Hepatocyte (in vitro differentiated cells): Measurements from ENCODE around the gene NXT1. TPM values are rescaled to one million over a fixed set of nuclear protein-coding genes. Genes with fewer than 3 reads are reported as not detected.

ENCODE experiments used
- DNase-seq: peaks from one replicate; pipeline ENCODE4 v3.0.0-alpha.2; 2016; ENCODE audit warnings: low spot score
- H2AFZ ChIP-seq: fragments of 200-600 bp; sonication (generic); 2 replicates; pipeline ENCODE4 v1.6.0; 2016; ENCODE audit warnings: antibody characterized with exemption, mild to moderate bottlenecking
- H3K27ac ChIP-seq: fragments of 200-600 bp; sonication (generic); 2 replicates; pipeline ENCODE4 v1.5.1; 2016; ENCODE audit warnings: mild to moderate bottlenecking
- H3K27me3 ChIP-seq: fragments of 200-600 bp; sonication (generic); 2 replicates; pipeline ENCODE4 v1.6.1; 2016
- H3K36me3 ChIP-seq: fragments of 200-600 bp; sonication (generic); replicated peaks from 2 replicates; pipeline ENCODE4 v1.5.1; 2016; ENCODE audit warnings: low read depth; ENCODE audit not compliant: insufficient read depth
- H3K4me1 ChIP-seq: fragments of 200-600 bp; sonication (generic); 2 replicates; pipeline ENCODE4 v1.5.1; 2016; ENCODE audit warnings: mild to moderate bottlenecking, moderate library complexity; ENCODE audit not compliant: insufficient read depth
- H3K4me2 ChIP-seq: fragments of 200-600 bp; sonication (generic); 2 replicates; pipeline ENCODE4 v1.6.0; 2016
- H3K4me3 ChIP-seq: fragments of 200-600 bp; sonication (generic); 2 replicates; pipeline ENCODE4 v1.5.1; 2016; ENCODE audit warnings: mild to moderate bottlenecking
- H3K79me2 ChIP-seq: fragments of 200-600 bp; sonication (generic); 2 replicates; pipeline ENCODE4 v1.6.0; 2017; ENCODE audit warnings: mild to moderate bottlenecking
- H3K9me2 ChIP-seq: fragments of 200-600 bp; sonication (generic); replicated peaks from 2 replicates; pipeline ENCODE4 v1.6.0; 2017; ENCODE audit warnings: mild to moderate bottlenecking; ENCODE audit not compliant: insufficient read depth
- H3K9me3 ChIP-seq: fragments of 200-600 bp; sonication (generic); 2 replicates; pipeline ENCODE4 v1.5.1; 2016; ENCODE audit warnings: low read depth, mild to moderate bottlenecking
- H4K20me1 ChIP-seq: fragments of 200-600 bp; sonication (generic); 2 replicates; pipeline ENCODE4 v1.6.0; 2016; ENCODE audit warnings: mild to moderate bottlenecking; ENCODE audit not compliant: insufficient read depth, poor library complexity, severe bottlenecking
- EZH2 ChIP-seq: fragments of 200-600 bp; sonication (generic); IDR thresholded peaks from 2 replicates; pipeline ENCODE4 v1.6.1; 2016; ENCODE audit warnings: antibody characterized with exemption, mild to moderate bottlenecking, borderline replicate concordance
- EZH2phosphoT487 ChIP-seq: fragments of 200-600 bp; sonication (generic); IDR thresholded peaks from one replicate; pipeline ENCODE4 v1.6.1; 2018; ENCODE audit warnings: antibody characterized with exemption, mild to moderate bottlenecking, low read depth, moderate library complexity; ENCODE audit not compliant: unreplicated experiment, severe bottlenecking
- WGBS: methylation state at CpG from one replicate; pipeline ENCODE4 v1.1.6; 2016; ENCODE audit warnings: low lambda C conversion rate; ENCODE audit errors: missing lambda C conversion rate; 5-methylcytosine and 5-hydroxymethylcytosine counted together
- polyA plus RNA-seq: library from polyadenylated mRNA; unstranded; fragments of >200 nt; fragmentation: Nextera tagmentation; extraction: Ambion mirVana; gene quantifications from 2 replicates; pipeline ENCODE4 v1.2.1, GENCODE V29; 2016
- total RNA-seq: library from RNA; depleted of rRNA; stranded (reverse); fragments of >200 nt; gene quantifications from 2 replicates; pipeline ENCODE4 v1.2.3, GENCODE V29; 2014
- TF ChIP-seq, protein P1 (sequence below): fragments of 200-600 bp; sonication (generic); IDR thresholded peaks from 2 replicates; pipeline ENCODE4 v1.5.1; 2016; ENCODE audit warnings: antibody characterized with exemption, mild to moderate bottlenecking; ENCODE audit not compliant: poor library complexity

The NXT1 gene
- total and polyA plus RNA-seq, 2 experiments from 2014 or later, result 29.7 to 36.3 TPM

DNA sequence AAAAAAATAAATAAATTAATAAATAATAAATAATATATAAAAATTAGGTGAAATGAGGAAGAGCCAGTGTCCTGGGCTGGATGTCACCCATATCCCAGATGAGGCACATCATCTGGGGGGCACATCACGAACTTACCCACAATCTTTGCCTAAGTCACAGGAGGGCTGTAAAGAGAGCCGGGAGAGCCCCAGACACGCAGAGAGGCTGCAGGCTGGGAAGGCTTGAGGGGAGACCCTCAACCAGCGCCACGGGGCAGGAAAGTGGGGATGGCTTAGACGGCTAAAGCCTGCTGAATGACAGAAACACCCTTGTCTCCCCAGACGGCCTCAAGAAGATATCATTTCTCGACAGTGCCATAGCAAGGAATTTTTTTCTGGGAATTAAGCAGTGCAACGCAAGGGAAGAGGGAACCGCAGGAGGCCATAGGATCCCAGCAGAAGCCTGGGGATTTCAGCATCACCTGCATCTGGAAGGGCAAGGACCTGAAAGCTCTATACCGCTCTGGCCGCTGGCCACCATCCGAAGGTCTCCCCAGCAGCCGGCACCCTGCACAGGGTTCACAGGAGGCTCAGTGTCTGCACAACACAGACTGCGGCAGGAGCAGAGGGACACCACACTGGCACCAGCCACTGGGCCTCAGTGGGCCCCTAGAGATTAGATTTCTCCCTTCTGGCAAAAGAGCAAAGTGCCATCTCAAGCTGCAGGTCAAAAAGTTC lies 22.8 kb upstream of the NXT1 start:
- no peaks in the 10 kb centered on the region for H3K36me3 ChIP-seq
- no peaks in the 10 kb centered on the region for H3K9me3 ChIP-seq
- WGBS, result 93% methylated on average over 15 of the region's 15 CpGs
- H4K20me1 ChIP-seq, result no peaks in the 10 kb centered on the region
- DNase-seq, result no peak
- H3K27ac ChIP-seq, result no peak overlapping the region
- H3K79me2 ChIP-seq, result no peaks in the 10 kb centered on the region
- TF ChIP-seq EZH2phosphoT487, result no peak
- TF ChIP-seq, protein P1, sequence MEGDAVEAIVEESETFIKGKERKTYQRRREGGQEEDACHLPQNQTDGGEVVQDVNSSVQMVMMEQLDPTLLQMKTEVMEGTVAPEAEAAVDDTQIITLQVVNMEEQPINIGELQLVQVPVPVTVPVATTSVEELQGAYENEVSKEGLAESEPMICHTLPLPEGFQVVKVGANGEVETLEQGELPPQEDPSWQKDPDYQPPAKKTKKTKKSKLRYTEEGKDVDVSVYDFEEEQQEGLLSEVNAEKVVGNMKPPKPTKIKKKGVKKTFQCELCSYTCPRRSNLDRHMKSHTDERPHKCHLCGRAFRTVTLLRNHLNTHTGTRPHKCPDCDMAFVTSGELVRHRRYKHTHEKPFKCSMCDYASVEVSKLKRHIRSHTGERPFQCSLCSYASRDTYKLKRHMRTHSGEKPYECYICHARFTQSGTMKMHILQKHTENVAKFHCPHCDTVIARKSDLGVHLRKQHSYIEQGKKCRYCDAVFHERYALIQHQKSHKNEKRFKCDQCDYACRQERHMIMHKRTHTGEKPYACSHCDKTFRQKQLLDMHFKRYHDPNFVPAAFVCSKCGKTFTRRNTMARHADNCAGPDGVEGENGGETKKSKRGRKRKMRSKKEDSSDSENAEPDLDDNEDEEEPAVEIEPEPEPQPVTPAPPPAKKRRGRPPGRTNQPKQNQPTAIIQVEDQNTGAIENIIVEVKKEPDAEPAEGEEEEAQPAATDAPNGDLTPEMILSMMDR, result no peak
- TF ChIP-seq EZH2, result no peak
- no peaks in the 10 kb centered on the region for H3K27me3 ChIP-seq
- H2AFZ ChIP-seq, result no peak overlapping the region
- no peaks in the 10 kb centered on the region for H3K9me2 ChIP-seq
- H3K4me3 ChIP-seq, result no peak overlapping the region
- no peak overlapping the region for H3K4me2 ChIP-seq
- H3K4me1 ChIP-seq, result no peaks in the 10 kb centered on the region

DNA sequence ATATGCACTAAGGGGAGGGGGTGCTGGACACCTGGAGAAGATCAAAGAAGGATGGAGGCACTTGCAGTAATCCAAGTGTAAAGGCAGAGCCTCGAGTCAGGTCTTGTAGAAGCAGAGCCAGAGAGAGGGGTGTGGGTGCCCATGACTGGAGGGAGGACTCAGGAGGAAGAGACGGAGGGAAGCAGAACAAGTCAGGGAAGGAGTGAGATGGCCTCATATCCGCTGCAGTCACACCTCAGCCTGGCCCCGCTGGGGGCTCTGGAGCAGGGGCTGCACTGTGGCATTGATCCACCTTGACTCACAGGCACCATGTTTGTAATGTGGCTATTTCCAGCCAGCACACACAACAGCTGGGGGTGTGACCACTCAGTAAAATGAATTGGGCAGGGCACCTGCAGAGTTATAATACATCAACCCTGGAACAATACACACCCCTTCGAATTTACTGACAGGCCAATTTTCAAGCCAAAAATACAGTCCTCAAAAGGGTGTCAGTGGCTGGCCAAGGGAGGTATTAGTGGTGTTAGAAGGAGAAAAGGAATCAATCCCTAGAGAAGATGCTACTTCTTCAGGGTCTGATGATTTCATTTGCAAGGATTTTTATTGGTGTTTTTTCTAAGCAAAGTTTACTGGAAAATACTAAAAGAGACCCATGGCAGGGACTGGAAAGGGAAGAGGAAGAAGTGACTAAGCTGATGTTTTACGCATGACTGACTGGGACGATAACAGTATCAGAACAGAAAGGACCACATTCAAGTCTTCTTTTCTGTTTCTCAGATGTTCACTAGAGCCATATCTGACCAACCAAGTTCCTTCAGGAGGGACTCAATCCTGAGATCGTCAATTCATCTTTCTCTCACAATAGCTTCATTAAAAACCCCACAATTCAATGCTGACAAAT lies 18.9 kb upstream of the NXT1 start:
- H2AFZ ChIP-seq, result no peak overlapping the region
- TF ChIP-seq EZH2phosphoT487 (no peak), EZH2 (no peak)
- TF ChIP-seq, protein P1, result no peak
- no peak overlapping the region for H3K4me2 ChIP-seq
- no peaks in the 10 kb centered on the region for H3K79me2 ChIP-seq
- H3K36me3 ChIP-seq, result no peaks in the 10 kb centered on the region
- no peaks in the 10 kb centered on the region for H4K20me1 ChIP-seq
- no peaks in the 10 kb centered on the region for H3K9me2 ChIP-seq
- WGBS, result 77% methylated on average over 8 of the region's 8 CpGs
- no peaks in the 10 kb centered on the region for H3K4me1 ChIP-seq
- no peak overlapping the region for H3K4me3 ChIP-seq
- H3K9me3 ChIP-seq, result no peaks in the 10 kb centered on the region
- no peaks in the 10 kb centered on the region for H3K27me3 ChIP-seq
- H3K27ac ChIP-seq, result no peak overlapping the region
- no peak for DNase-seq

DNA sequence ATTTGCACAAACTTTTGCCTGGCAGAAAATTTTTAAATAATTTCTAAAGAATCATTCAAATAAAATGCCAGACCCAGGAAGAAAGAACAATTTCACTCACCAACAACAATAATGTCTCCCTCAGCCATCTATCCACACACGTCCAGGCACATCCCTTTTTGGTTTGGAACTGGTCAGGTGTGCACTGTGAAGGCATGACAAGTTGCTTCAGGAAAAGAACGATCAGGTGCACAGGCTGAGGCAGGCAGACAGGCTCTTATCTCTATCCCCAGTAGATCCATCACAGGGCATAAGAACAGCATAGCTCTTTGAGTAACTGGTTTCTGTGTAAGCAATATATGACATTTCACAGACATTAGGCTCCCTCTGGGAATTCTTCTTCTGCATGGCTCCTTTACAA lies 18.1 kb upstream of the NXT1 start:
- Histone ChIP-seq H2AFZ (no peak overlapping the region), H3K36me3 (no peaks in the 10 kb centered on the region), H3K4me3 (no peak overlapping the region), H4K20me1 (no peaks in the 10 kb centered on the region), H3K27ac (no peak overlapping the region), H3K4me1 (no peaks in the 10 kb centered on the region), H3K79me2 (no peaks in the 10 kb centered on the region), H3K27me3 (no peaks in the 10 kb centered on the region), H3K9me2 (no peaks in the 10 kb centered on the region), H3K4me2 (no peak overlapping the region), H3K9me3 (no peaks in the 10 kb centered on the region)
- no peak for DNase-seq
- WGBS, result 48% methylated on average over 2 of the region's 2 CpGs
- no peak for TF ChIP-seq EZH2
- TF ChIP-seq EZH2phosphoT487, result no peak
- TF ChIP-seq, protein P1, result no peak
